NCI-H1048 (cell line): ENCODE results near the gene APH1A.
"Not testable (repeated sequence)": the region's sequence is repeated elsewhere in the genome, so short reads cannot be mapped to it uniquely, and the experiment has no call there.

ENCODE experiments used
- DNase-seq: peaks from one replicate; lab custom pipeline; 2025; lab: John Stamatoyannopoulos, UW

APH1A gene

DNA sequence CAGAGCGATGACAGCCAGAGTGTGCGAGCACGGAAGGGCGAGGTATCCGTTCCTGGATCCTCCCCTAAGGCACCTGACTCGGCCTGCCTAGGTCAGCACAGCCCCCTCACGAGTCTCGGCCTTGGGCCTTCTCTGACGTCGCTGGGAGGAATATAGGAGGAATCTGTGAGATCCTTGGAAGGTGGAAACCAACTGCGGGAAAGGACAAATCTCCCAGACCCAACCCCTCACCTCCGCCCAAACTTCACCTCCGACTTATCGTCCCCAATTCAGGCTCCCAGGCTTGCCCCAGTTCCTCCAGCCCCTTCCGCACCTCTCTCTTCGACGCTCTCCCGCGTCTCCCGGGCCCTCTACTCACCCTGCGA, 494 bp downstream of the APH1A start:
- DNase-seq: no peak

DNA sequence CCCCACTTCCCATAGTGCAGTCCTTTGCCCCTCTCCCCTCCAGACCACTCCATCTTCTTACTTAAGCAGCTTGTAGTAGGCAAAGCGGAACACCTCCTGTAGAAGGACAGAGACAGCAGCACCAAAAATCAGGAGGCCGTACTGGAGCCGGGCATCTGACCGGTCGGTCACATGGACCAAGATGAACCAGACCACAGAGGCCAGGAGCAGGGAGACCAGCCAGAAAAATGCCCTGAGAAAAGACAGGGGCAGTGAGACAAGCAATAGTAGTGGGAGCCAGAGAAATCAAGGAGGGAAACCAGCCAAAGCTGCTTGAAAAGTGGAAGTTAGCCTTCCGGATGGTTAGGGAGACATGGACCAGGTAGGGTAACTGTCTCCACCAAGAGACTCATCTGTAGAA, 920 bp downstream of the APH1A start:
- no peak for DNase-seq

DNA sequence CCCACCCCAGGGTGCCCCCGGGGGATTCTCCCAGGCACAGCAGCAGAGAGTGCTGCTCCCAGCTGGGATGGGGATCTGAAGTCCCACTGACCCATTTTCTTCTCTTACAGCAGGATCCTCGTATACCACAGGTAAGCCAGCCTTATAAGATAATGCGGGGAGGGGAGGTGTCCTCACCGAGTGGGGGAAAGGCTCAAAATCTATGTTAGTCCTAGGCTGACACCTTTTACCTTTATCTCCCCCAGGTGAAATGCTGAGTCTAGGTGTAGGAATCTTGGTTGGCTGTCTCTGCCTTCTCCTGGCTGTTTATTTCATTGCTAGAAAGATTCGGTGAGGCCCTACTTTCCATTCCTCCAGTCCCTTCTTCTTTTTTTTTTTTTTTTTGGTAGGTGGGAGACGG, 5.3 kb downstream of the APH1A start:
- no peak for DNase-seq

DNA sequence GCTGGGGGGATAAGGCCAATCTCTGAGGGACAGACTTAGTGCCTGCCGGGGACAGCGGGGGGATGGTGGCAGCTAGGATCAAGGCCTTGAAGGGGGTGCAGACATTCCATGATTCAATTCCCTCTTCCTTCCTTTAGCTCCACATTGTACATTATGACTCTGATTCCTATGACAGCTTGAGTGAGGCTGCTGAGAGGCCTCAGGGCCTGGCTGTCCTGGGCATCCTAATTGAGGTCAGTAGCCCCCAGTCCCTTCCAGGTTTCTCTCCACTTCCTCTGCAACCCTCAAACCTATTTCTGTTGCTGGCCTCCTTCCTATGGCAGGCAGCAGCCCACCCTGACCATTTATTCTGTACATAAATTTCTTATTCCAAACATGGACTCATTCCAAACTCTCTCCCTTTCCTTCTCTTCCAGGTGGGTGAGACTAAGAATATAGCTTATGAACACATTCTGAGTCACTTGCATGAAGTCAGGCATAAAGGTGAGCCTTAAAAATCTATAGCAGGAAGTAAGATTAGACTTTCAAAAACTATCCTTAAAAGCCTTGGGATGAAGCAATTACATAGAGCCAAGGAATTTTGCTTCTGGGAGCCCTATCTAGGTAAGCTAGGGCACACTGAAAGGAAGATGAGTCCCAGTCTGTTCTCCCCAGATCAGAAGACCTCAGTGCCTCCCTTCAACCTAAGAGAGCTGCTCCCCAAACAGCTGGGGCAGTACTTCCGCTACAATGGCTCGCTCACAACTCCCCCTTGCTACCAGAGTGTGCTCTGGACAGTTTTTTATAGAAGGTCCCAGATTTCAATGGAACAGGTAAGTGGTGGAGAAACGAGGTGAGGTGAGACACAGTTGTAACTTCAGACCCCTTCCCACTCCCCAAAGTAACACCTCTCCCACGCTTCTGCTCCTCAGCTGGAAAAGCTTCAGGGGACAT, 6.2 kb downstream of the APH1A start:
- no peak for DNase-seq

DNA sequence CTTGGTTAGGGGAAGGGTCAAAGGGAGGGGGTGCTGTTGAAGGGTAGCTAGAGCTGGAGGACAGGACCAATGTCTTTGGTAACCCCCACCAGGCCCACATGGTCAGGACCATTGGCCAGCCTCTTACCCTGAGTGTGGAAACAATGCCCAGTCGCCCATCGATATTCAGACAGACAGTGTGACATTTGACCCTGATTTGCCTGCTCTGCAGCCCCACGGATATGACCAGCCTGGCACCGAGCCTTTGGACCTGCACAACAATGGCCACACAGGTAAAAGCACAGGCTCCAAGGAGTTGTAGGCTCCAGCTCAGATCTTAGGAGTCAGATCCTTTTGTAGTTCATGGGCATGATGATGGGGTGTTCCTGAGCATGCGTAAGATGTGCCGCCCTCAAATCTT, 7.4 kb downstream of the APH1A start:
- DNase-seq: no peak

DNA sequence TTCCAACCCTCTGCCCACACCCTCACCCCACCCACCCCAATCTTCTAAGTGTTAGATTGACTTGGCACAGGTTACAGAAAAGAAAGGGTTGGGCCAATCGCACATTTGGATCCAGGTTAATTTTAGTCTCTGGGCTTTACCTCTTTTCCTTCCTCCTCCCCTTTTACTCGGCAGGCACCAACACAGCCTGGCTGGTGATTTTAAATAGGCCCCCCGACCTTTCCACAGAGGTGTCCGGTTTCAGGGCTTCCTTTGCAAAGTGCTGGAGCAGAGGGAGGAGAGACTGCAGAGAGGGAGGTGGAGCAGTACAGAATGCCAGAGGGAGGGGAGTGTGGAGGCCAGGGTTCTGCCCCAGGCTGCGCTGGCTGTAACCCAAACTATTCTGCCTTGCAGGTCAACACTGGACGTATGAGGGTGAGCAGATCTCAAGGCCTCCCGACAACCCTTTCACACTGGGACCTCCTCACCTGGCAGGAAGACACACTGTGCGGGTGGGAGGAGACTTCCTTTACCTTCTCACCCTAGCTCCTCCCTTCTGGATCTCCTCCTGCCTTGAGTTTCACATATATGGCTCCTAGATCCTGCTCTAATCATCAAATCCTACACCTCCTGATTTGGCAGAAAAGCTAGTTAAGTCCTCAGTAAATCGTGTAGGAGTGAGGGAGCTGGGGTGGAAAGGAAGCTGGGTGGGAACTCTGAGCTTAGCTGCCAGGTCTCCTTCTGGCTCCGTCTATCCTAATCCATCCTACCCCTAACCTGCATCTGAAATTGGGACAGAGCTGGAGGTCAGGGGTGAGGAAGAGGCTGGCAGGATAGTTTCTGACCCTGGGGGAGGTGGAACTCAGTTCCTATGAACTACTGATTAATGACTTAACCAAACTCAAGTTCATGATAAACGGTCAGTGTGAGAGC, 8.8 kb downstream of the APH1A start:
- DNase-seq: no peak

DNA sequence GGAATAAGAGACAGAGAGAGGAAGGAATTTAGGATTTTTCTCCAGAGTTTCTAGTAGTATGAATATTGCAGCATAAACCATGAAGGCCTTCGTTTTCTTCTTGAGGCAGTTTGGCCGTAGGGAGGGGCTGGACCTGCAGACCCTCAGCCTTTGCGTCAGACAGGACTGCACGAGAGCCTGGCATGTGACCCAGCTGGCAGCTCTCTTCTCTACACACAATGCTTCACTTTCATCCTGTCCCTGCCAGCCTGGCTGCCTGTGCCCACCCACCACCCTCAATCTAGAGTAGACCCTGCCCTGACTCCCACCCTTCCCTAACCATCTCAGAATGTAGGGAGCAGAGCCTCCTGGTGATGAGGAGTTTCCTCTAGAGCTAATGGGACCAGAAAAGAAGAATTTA, 9.6 kb downstream of the APH1A start:
- no peak for DNase-seq

DNA sequence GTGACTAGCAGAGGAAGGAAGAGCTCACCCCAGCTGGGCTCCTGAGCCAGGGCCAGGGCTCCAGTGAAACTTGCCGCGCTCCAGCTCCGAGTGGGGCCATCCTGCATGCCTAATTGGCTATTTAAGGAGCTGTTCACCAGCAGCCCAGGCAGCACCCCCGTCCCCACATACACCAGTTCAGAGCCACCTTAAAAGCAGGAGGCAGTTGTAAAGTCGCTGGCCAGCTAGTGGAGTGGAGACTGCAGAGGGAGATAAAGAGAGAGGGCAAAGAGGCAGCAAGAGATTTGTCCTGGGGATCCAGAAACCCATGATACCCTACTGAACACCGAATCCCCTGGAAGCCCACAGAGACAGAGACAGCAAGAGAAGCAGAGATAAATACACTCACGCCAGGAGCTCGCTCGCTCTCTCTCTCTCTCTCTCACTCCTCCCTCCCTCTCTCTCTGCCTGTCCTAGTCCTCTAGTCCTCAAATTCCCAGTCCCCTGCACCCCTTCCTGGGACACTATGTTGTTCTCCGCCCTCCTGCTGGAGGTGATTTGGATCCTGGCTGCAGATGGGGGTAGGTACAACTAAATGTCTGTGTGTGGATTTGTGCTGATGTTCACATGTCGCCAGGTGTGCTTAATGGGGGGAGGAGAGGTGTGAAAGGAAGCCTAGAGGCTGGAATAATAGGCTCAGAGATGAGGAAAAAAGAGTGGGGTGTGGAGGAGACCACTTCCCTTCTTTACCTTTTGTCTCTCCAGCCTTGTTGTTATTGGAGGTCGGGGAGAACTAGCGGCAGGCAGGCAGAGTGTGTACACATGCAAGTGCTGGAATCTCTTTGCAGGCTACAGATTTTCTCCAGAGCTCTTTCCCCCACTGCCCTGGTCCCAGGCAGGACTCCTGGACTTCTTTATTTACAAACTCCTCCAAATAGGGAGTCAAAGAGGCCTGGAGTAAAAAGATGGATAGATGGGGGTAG, 10.9 kb downstream of the APH1A start, which contains the start of gene CA14:
CA14 (plus strand) TSS at position 151 of the 962 bp plus-strand sequence; CDS start at position 506, 355 bp downstream.
- no peak for DNase-seq

DNA sequence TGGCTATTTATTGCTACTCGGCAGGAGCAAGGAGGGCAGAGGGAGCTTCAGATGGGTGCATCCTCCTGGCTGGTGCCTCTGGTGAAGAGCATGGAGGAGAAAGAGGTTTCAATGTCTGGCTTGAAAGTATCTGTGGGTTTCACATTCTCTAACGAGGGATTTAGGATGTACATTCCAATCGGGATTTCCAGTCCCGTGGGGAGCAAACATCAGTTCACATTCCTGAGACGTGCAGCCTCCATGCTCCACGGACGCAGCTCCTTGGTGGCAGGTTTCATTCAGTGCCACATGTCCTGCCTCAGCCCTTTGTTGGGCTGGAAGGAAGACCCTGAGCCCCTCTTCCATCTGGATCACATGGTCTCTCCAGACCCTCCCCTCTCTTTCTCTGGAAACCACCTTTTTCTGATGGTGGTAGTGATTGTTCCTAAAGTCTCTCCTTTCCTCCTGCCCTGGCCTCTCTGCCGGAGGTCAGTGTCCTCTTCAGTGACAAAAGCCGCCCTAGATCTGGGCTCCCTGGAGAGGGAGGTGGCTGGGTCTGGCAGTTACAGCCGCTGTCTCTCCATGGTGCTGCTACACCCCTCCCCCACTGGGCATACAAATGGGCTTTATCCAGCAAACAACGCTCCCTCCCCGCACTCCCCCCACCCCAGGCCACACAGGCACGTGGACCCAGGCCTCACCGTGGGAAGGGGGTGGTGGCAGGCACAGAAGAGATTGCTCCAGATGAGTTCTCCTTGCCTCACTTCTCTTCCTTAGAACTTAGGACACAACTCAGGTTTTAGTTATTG, 12.1 kb downstream of the APH1A start:
- no peak for DNase-seq

DNA sequence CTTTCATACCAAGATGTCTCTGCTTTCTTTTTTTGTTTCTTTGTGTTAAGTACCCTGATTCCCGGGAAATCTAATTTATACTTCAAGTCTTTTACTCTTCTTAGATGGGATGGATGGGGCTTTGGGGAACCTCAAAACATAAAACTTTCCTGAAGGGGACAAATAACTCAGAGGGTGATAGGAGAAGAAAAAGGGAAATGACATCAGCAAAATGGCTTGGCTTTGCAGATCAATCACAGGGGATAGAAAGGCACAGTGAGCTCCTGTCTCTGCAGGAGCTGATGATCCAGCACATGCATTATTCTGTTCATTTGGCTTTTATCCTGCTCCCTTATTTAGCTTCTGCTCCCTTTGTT, 12.6 kb downstream of the APH1A start:
- no peak for DNase-seq

DNA sequence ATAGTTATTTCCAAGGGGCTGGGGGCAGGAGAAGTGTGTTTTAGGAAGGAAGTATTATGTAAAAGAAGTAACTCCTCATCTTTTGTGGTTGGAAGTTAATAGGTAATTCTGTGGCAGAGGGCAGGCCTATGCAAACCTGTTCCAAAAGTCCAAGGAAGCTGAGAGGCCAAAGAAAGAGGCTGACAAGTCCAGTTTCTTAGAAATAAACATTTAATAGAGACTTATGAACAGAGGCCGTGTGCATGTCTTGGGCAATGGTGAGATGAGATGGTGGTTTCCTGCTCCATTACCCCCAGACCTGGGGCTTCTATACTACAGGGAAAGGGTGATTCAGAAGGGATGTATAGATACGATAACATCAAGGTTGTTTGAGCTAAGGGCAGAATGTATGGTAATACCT, 18.9 kb downstream of the APH1A start:
- DNase-seq: no peak

DNA sequence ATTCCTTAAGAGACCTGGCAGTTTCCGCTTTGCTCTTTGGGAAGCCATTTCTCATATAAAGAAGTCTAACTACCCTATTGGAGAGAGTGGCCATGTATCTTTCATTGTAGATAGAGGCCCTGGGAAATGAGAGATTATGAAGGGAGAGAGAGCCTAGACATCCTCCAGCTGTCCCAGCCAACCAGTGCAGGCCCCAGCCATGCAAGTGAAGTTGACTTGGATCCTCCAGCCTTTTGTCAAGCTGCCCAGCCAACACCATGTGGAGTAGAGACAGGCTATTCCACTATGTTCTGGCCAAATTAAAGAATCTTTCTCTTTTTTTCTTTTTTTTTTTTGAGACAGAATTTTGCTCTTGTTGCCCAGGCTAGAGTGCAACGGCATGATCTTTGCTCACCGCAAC, 25.8 kb downstream of the APH1A start:
- DNase-seq: no peak

DNA sequence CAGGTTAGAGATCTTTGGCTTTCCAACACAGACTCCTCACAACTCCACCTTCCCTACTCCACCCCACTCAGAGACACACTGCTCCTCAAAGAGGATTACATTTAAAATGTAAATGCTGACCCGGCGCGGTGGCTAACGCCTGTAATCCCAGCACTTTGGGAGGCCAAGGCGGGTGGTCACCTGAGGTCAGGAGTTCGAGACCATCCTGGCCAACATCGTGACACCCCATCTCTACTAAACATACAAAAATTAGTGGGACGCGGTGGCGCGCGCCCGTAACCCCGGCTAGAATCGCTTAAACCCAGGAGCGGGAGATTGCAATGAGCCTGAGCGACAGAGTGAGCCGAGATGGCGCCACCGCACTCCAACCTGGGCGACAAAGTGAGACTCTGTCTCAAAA, 31.1 kb downstream of the APH1A start:
- no peak for DNase-seq

DNA sequence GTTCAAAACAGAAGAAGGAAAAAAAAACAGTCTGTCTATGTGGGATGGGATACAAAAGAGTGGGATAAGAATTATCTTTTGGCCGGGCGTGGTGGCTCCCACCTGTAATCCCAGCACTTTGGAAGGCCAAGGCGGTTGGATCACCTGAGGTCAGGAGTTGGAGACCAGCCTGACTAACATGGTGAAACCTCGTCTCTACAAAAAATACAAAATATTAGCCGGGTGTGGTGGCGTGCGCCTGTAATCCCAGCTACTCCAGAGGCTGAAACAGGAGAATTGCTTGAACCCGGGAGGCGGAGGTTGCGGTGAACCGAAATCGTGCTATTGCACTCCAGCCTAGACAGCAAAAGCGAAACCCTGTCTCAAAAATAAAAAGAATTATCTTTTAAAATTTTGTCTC, 31.6 kb downstream of the APH1A start:
- DNase-seq: not testable (repeated sequence)

DNA sequence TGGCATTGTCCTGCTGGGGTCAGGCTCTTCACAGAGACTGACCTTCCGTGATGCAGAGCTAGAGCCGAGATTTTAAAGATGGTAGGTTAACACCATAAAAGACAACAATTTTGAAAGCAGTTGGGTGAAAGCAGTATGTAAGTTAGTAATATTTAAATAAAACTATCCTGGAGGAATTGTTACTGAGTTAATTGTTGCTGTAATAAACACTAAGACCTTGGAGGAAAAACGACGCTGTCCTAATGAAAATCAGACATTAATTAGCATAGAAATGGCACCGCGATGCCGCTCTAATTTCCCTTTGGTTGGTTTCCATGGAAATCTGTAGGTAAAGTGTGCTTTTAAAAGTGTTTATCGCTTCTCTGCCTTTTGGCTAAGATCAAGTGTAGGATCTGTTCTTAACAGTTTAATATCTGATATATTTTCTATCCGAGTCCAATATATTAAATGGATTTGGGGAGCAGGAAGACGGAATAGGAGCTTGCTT, 32.2 kb downstream of the APH1A start:
- DNase-seq: no peak

DNA sequence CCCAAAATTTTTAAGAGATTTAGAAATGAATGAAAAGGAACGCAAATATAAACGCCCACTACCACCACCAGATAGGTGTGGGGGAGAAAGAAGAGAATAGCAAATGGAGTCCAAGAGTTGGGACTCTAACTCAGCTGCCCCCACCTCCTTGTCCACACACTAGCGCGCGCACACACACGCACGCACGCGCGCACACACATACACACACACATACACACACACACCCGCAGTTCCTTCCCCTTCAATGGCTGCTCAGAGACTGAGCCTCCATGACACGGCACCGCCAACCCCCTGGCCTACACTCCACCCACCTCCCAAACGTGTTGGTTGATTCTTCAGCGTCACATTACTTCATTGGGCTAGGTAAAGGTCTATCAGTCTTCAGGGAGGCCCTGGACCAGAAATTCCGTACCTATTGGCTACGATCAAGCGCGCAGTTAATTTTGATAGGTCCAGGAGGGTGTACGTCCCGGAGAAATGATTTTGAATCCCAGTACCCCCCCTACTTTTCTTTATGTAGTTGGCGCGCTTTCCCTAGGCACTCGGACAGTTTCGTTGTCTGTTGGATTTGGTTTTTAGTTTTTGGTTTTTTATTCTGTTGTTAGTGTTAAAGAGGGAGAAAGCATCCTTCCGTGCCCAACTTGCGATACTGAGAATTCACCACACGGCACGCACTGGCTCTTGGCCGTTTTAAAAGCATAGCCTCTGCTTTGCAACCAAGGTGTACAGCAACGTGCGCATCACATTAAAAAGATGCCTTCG, 32.8 kb downstream of the APH1A start, which contains the start of gene ANP32E:
ANP32E (minus strand) TSS at position 261 of the 762 bp plus-strand sequence. CDS start 326 bp downstream, outside the sequence.
- DNase-seq: peak; percentile 99

DNA sequence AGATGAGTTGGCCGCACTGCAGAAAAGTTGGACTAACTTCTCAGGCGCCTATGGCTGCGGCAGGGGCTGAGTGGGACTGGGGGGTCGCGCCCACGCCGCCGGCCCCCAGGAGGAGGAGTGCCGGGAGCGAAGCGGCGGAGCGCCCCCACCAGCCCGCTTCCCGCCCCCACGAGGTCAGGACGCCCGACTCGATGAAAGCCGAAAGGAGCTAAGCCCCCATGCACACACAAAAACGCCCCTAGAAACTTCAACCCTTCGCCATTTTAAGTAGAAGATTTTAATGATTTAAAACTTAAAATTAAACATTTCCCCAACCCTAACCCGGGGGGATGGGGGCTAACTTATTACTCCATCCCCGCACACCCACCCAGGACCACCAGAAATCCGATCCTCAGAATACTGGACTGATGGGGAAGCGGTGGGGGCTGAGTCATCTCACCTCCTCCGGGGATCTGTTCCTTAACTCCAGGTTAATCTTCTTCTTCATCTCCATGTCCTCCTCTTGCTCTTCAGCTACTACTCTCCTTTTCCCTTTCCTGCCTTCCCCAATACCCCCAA, 33.4 kb downstream of the APH1A start:
- DNase-seq: no peak

DNA sequence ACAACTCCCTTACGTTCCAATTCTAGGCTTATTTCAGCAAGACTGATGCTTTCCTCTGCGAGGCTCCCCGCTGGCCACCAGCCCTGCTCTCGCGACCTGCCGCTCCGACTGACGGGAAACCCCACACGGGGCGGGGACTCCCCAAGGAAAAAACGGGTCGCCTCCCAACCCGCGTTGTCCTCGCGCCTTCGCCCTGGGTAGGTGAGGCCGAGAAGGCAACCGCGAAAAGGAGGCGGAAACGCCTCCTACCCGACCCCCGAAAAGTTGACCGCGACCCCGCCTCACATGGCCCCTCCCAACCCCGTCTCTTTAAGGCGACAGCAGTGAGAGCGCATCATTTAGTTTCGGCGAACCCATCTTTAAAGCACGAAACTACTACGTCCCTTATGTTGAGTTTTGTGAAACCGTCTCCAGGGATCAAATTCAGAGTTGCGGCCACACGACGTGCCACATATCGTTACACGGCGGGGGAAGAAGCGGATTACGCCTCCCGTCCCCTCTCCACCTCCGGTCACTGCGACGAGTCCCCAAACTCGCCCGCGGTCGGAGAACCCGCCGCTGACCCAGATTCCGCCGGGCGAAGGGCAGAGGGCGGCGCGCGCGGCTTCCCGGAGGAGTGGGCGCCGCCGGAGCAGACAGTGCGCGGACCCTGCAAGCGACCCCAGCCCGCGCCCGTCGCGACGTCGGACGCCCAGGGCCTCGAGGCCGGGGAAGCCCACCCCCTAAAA, 34.1 kb downstream of the APH1A start:
- DNase-seq: peak; percentile 33

DNA sequence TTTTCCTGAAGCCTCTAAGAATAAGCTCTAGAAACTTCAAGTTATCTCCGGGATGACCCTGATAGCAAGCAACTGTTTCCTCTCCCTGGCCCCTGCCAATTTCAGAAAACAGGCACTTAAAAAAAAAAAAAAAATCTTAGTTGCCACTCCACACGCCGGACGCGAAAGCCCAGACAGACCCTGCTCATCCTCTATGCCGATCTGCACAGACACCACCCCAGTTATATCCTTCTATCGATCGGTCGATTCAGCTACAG, 34.6 kb downstream of the APH1A start:
- no peak for DNase-seq
